HepG2 (cell line): Measurements from ENCODE around the gene NFYC. TPM values are rescaled to one million over a fixed set of nuclear protein-coding genes. Genes with fewer than 3 reads are reported as not detected.

Experiments
- ATAC-seq: fragments of 200-7000 bp; cut with Tn5 transposase; 3 replicates; pipeline ENCODE4 v1.9.1; 2020; ENCODE audit warnings: mild to moderate bottlenecking, moderate library complexity
- BruUV-seq: library from RNA; stranded (reverse); fragments of 400-500 nt; replicated peaks from 2 replicates; lab custom pipeline; 2021; lab: Mats Ljungman, UMichigan
- CTCF ChIA-PET: fragments of 300-600 bp; formaldehyde crosslinking; extraction: SDS; loops from one replicate; lab custom pipeline; 2021; ENCODE audit warnings: low total read pairs, inconsistent platforms, low intra/inter-chr PET ratio; lab: Yijun Ruan, JAX
- POLR2A ChIA-PET: fragments of 350-600 bp; sonication (Branson Sonifier 250); formaldehyde crosslinking; loops from one replicate; lab custom pipeline; 2020; ENCODE audit warnings: antibody characterized with exemption, inconsistent platforms; lab: Yijun Ruan, JAX
- DNase-seq: peaks from one replicate; pipeline ENCODE4 v3.0.0-alpha.2; 2015; ENCODE audit warnings: low spot score
- FAIRE-seq: peaks from 3 replicates; lab custom pipeline; 2011; peaks lifted over from hg19 to GRCh38; lab: Jason Lieb, UNC
- H2AFZ ChIP-seq: one replicate; pipeline ENCODE4 v1.6.1; 2011; ENCODE audit warnings: low read length, inconsistent platforms
- H3K27ac ChIP-seq: fragments of 300-600 bp; 3 replicates; pipeline ENCODE4 v1.8.0; 2011; ENCODE audit warnings: mixed run types, mild to moderate bottlenecking, mixed read lengths, low read length, inconsistent platforms; ENCODE audit not compliant: insufficient read depth; ENCODE audit errors: extremely low read length
- H3K27me3 ChIP-seq, 2 experiments: fragments of 200-600 bp in 1 of 2; 2 replicates in 1 of 2; 3 replicates in 1 of 2; pipeline versions ENCODE4 v1.6.0 to v1.8.0; 2011; ENCODE audit warnings: low read length in 2 of 2, mild to moderate bottlenecking in 2 of 2, moderate library complexity in 2 of 2, inconsistent platforms in 1 of 2; ENCODE audit not compliant: insufficient read depth in 2 of 2, control insufficient read depth in 1 of 2
- H3K36me3 ChIP-seq, 2 experiments: fragments of 200-600 bp in 1 of 2; replicated peaks in 1 of 2; 2 replicates in 1 of 2; 3 replicates in 1 of 2; pipeline versions ENCODE4 v1.5.1 to v1.8.0; 2011; ENCODE audit warnings: low read length in 2 of 2, inconsistent platforms in 1 of 2; ENCODE audit not compliant: insufficient read depth in 2 of 2, control insufficient read depth in 1 of 2
- H3K4me1 ChIP-seq: 2 replicates; pipeline ENCODE4 v1.5.1; 2012; ENCODE audit warnings: low read length, inconsistent platforms; ENCODE audit not compliant: insufficient read depth
- H3K4me2 ChIP-seq: 2 replicates; pipeline ENCODE4 v1.6.0; 2011; ENCODE audit warnings: low read depth, low read length, inconsistent platforms
- H3K4me3 ChIP-seq, 3 experiments: fragments of 200-600 bp in 1 of 3; sonication (generic), shearing (Covaris generic) in 1 of 3; replicated peaks in 1 of 3; 2 replicates each; pipeline ENCODE4 v1.5.1; 2011 to 2016; ENCODE audit warnings: low read length in 3 of 3, inconsistent platforms in 2 of 3, low read depth in 2 of 3, mild to moderate bottlenecking in 2 of 3, control low read depth in 1 of 3, mixed read lengths in 1 of 3; ENCODE audit not compliant: insufficient read depth in 1 of 3
- H3K79me2 ChIP-seq: one replicate; pipeline ENCODE4 v1.6.1; 2011; ENCODE audit warnings: low read length, inconsistent platforms; ENCODE audit not compliant: insufficient read depth
- H3K9ac ChIP-seq: 2 replicates; pipeline ENCODE4 v1.6.0; 2011; ENCODE audit warnings: mild to moderate bottlenecking, low read depth, low read length, inconsistent platforms; ENCODE audit not compliant: insufficient read depth
- H3K9me3 ChIP-seq: 2 replicates; pipeline ENCODE4 v1.5.1; 2012; ENCODE audit warnings: mild to moderate bottlenecking, low read length
- H4K20me1 ChIP-seq: 2 replicates; pipeline ENCODE4 v1.6.0; 2011; ENCODE audit warnings: inconsistent platforms, mild to moderate bottlenecking, low read length, moderate library complexity; ENCODE audit not compliant: insufficient read depth
- BHLHE40 ChIP-seq: IDR thresholded peaks from 2 replicates; pipeline ENCODE4 v1.6.1; 2011; ENCODE audit warnings: low read length, improper control_type of control experiment
- GABPB1 ChIP-seq: IDR thresholded peaks from 2 replicates; pipeline ENCODE4 v1.6.1; 2016; ENCODE audit warnings: mild to moderate bottlenecking, missing genetic modification reagents, moderate library complexity, missing compliant biosample characterization
- HNRNPK ChIP-seq: fragments of 200-400 bp; formaldehyde crosslinking; IDR thresholded peaks from 2 replicates; pipeline ENCODE4 v1.6.1; 2018; ENCODE audit warnings: low read length, low read depth, moderate library complexity, mild to moderate bottlenecking; ENCODE audit not compliant: poor library complexity, severe bottlenecking
- ISL2 ChIP-seq: sonication (generic); formaldehyde crosslinking; IDR thresholded peaks from 2 replicates; pipeline ENCODE4 v1.5.0; 2020; ENCODE audit warnings: missing genetic modification reagents
- KDM6A ChIP-seq: IDR thresholded peaks from 2 replicates; pipeline ENCODE4 v1.6.1; 2016; ENCODE audit warnings: low read depth
- MLX ChIP-seq: IDR thresholded peaks from 2 replicates; pipeline ENCODE4 v1.6.1; 2016
- MXD4 ChIP-seq: IDR thresholded peaks from 2 replicates; pipeline ENCODE4 v1.6.1; 2016; ENCODE audit warnings: mild to moderate bottlenecking, missing biosample characterization, missing genetic modification reagents
- NR2F6 ChIP-seq, 2 experiments: IDR thresholded peaks; 2 replicates each; pipeline ENCODE4 v1.6.1; 2016; ENCODE audit warnings: antibody characterized with exemption in 1 of 2, mild to moderate bottlenecking in 1 of 2
- RCOR2 ChIP-seq: IDR thresholded peaks from 2 replicates; pipeline ENCODE4 v1.6.1; 2016; ENCODE audit warnings: missing biosample characterization, missing genetic modification reagents
- ZNF496 ChIP-seq: sonication (generic); formaldehyde crosslinking; IDR thresholded peaks from 2 replicates; pipeline ENCODE4 v1.8.1; 2023; ENCODE audit warnings: mild to moderate bottlenecking, moderate library complexity, missing genetic modification reagents; ENCODE audit not compliant: insufficient replicate concordance
- ZNF510 ChIP-seq: sonication (generic); formaldehyde crosslinking; IDR thresholded peaks from 2 replicates; pipeline ENCODE4 v1.4.0; 2020; ENCODE audit warnings: low read depth, mild to moderate bottlenecking, missing genetic modification reagents
- ZNF841 ChIP-seq: sonication (generic); formaldehyde crosslinking; IDR thresholded peaks from 2 replicates; pipeline ENCODE4 v1.8.1; 2023; ENCODE audit warnings: missing genetic modification reagents, borderline replicate concordance
- ZSCAN29 ChIP-seq: sonication (generic); formaldehyde crosslinking; conservative IDR thresholded peaks from 2 replicates; pipeline ENCODE4 v1.4.0; 2020; ENCODE audit warnings: mild to moderate bottlenecking, missing genetic modification reagents
- ZSCAN5A ChIP-seq: sonication (generic); formaldehyde crosslinking; IDR thresholded peaks from 2 replicates; pipeline ENCODE4 v1.8.0; 2022; ENCODE audit warnings: mild to moderate bottlenecking, missing genetic modification reagents, borderline replicate concordance
- WGBS: methylation state at CpG from one replicate; pipeline ENCODE4 v1.1.6; 2017; ENCODE audit warnings: low lambda C conversion rate; 5-methylcytosine and 5-hydroxymethylcytosine counted together
- in situ Hi-C: cut with HindIII; loops from 2 replicates; pipeline ENCODE4 v1.10.0; 2017; ENCODE audit warnings: low pct_unique_long_range_greater_than_20kb; ENCODE audit not compliant: extremely low pct_ligation_motif_present
- intact Hi-C: fragments of 100-400 bp; cut with micrococcal nuclease; formaldehyde crosslinking; loops from one replicate; pipeline ENCODE4 v1.10.0; 2022; ENCODE audit not compliant: unreplicated experiment
- polyA plus RNA-seq, 8 experiments: library from polyadenylated mRNA; depleted of rRNA in 3 of 8; stranded (reverse) in 7 of 8; unstranded in 1 of 8; fragments of >200 nt; fragmentation: Illumina TruSeq in 4 of 8; extraction: Trizol in 4 of 8; gene quantifications; 2 replicates each; pipeline versions ENCODE4 v1.2.1 to v1.2.3, GENCODE V29; 2011 to 2016; ENCODE audit warnings: low read depth in 4 of 8, missing spikeins in 1 of 8, mixed read lengths in 1 of 8; ENCODE audit not compliant: insufficient read depth in 1 of 8
- total RNA-seq, 5 experiments: library from RNA; depleted of rRNA; stranded (reverse); fragments of >200 nt; fragmentation: Illumina TruSeq; extraction: Trizol; gene quantifications; 2 replicates each; pipeline ENCODE4 v1.2.3, GENCODE V29; 2016; ENCODE audit warnings: low read depth in 1 of 5

The NFYC gene
- total and polyA plus RNA-seq, 2 of the 13 experiments (the other 11 are each of a cell fraction or from before 2014, with no cell fraction given), result 33.9 to 73.7 TPM

DNA sequence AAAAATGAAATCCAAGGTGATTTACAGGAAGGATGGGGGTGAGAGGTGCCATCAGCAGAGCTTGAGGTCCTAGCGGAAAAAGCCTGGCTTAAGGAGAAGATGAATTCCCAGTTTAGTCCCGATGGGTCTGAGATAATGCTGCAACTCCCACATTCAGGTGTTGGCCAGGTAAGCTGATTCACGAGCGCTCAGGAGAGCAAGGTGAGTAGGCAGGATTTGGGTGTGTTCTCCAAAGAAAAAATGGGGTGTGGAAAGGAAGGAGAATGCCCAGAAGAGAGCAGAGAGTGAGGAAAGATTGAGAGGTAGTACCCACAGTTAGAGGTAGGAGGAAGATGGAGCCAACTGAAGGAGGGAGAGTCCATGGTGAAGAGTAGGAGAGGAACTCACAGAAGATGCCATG, 38.5 kb upstream of the NFYC start:
- in situ Hi-C loops, result no loop called here
- H3K4me1 ChIP-seq, result 0 out of 2 replicates have a peak, but pooled peaks cover 5% of the 10 kb centered on the region
- FAIRE-seq (no peak), DNase-seq (no peak), ATAC-seq (no peak)
- CTCF ChIA-PET, result no interaction called here
- TF ChIP-seq GABPB1, result no peak
- TF ChIP-seq ZNF510 (CRISPR knock-in tag), result no peak
- TF ChIP-seq KDM6A (CRISPR knock-in tag), result no peak
- no peak for TF ChIP-seq MLX (CRISPR knock-in tag)
- no peak for TF ChIP-seq ZNF496
- no peak for TF ChIP-seq BHLHE40
- TF ChIP-seq MXD4 (CRISPR knock-in tag), result no peak
- no peak for TF ChIP-seq ISL2
- no peak for TF ChIP-seq HNRNPK
- no peak for TF ChIP-seq ZNF841 (CRISPR knock-in tag)
- no peak for TF ChIP-seq ZSCAN5A (CRISPR knock-in tag)
- no peak for TF ChIP-seq ZSCAN29
- TF ChIP-seq NR2F6 (IDR thresholded peaks at IDR 0.05), result no peak
- TF ChIP-seq NR2F6 (CRISPR knock-in tag; IDR thresholded peaks at IDR 0.05), result no peak
- TF ChIP-seq RCOR2 (CRISPR knock-in tag), result no peak
- no TSS peak for BruUV-seq
- WGBS, result 57% methylated on average over 4 of the region's 4 CpGs
- no peaks in the 10 kb centered on the region for H3K27me3 ChIP-seq
- intact Hi-C loops, result no loop called here
- H3K4me3 ChIP-seq, result no peak overlapping the region
- H3K9me3 ChIP-seq, result no peaks in the 10 kb centered on the region
- no peaks in the 10 kb centered on the region for H3K79me2 ChIP-seq
- no peak overlapping the region for H3K27ac ChIP-seq
- no peak overlapping the region for H2AFZ ChIP-seq
- no peaks in the 10 kb centered on the region for H3K36me3 ChIP-seq
- H3K9ac ChIP-seq, result no peak overlapping the region
- no peak overlapping the region for H3K4me2 ChIP-seq
- H4K20me1 ChIP-seq, result no peaks in the 10 kb centered on the region
- POLR2A ChIA-PET, result no interaction called here
